IPS-18c (cell line): ENCODE data around the gene CTNNBIP1.

Experiments
- H3K4me3 ChIP-seq: 2 replicates; pipeline ENCODE4 v1.7.0; 2013; ENCODE audit warnings: low read depth, mild to moderate bottlenecking, low read length, moderate library complexity; ENCODE audit not compliant: insufficient read depth
- H3K9me3 ChIP-seq: one replicate; pipeline ENCODE4 v1.6.1; 2013; ENCODE audit warnings: mild to moderate bottlenecking, low read length, moderate library complexity; ENCODE audit not compliant: control insufficient read depth, insufficient read depth

CTNNBIP1 gene

GRCh38 chr1:9887070-9887469 is 23.0 kb downstream of the CTNNBIP1 start:
- H3K4me3 ChIP-seq = no peak overlapping the region
- H3K9me3 ChIP-seq = no peaks in the 10 kb centered on the region

- no peaks in the 10 kb centered on the region for H3K9me3 ChIP-seq
- H3K4me3 ChIP-seq = no peak overlapping the region
Observed at GRCh38 chr1:9886092-9886742, 23.9 kb downstream of the CTNNBIP1 start.

- Histone ChIP-seq H3K4me3 (no peak overlapping the region), H3K9me3 (no peaks in the 10 kb centered on the region)
Observed at GRCh38 chr1:9884805-9885204, 25.3 kb downstream of the CTNNBIP1 start.

GRCh38 chr1:9883585-9884449 is 26.3 kb downstream of the CTNNBIP1 start:
- no peak overlapping the region for H3K4me3 ChIP-seq
- no peaks in the 10 kb centered on the region for H3K9me3 ChIP-seq

- Histone ChIP-seq H3K4me3 (no peak overlapping the region), H3K9me3 (no peaks in the 10 kb centered on the region)
Observed at GRCh38 chr1:9882945-9883303, 27.1 kb downstream of the CTNNBIP1 start.

- H3K9me3 ChIP-seq = no peaks in the 10 kb centered on the region
Observed at GRCh38 chr1:9882296-9882944, 27.6 kb downstream of the CTNNBIP1 start.

GRCh38 chr1:9881838-9882249 is 28.2 kb downstream of the CTNNBIP1 start:
- H3K9me3 ChIP-seq = no peaks in the 10 kb centered on the region
- no peak overlapping the region for H3K4me3 ChIP-seq

More at GRCh38 chr1:9882296-9882944, 27.6 kb downstream of the CTNNBIP1 start:
- no peak overlapping the region for H3K4me3 ChIP-seq

GRCh38 chr1:9878404-9878803 is 31.7 kb downstream of the CTNNBIP1 start:
- Histone ChIP-seq H3K9me3 (no peaks in the 10 kb centered on the region), H3K4me3 (no peak overlapping the region)

GRCh38 chr1:9877962-9878361 is 32.1 kb downstream of the CTNNBIP1 start:
- Histone ChIP-seq H3K4me3 (no peak overlapping the region), H3K9me3 (no peaks in the 10 kb centered on the region)

- Histone ChIP-seq H3K9me3 (no peaks in the 10 kb centered on the region), H3K4me3 (no peak overlapping the region)
Observed at GRCh38 chr1:9875636-9876000, 34.5 kb downstream of the CTNNBIP1 start.

- Histone ChIP-seq H3K4me3 (peak overlapping the region; percentile 31; the same call in 1 of the 2 replicates), H3K9me3 (no peaks in the 10 kb centered on the region)
Observed at GRCh38 chr1:9874959-9875635, 35.0 kb downstream of the CTNNBIP1 start.

GRCh38 chr1:9874412-9874811 is 35.7 kb downstream of the CTNNBIP1 start:
- Histone ChIP-seq H3K4me3 (no peak overlapping the region), H3K9me3 (no peaks in the 10 kb centered on the region)

GRCh38 chr1:9873992-9874391 is 36.1 kb downstream of the CTNNBIP1 start:
- Histone ChIP-seq H3K4me3 (no peak overlapping the region), H3K9me3 (no peaks in the 10 kb centered on the region)

- Histone ChIP-seq H3K4me3 (no peak overlapping the region), H3K9me3 (no peaks in the 10 kb centered on the region)
Observed at GRCh38 chr1:9873385-9873784, 36.7 kb downstream of the CTNNBIP1 start.

GRCh38 chr1:9872430-9873165 is 37.5 kb downstream of the CTNNBIP1 start:
- Histone ChIP-seq H3K9me3 (no peaks in the 10 kb centered on the region), H3K4me3 (no peak overlapping the region)

GRCh38 chr1:9871707-9872425 is 38.2 kb downstream of the CTNNBIP1 start:
- Histone ChIP-seq H3K4me3 (no peak overlapping the region), H3K9me3 (no peaks in the 10 kb centered on the region)
